ENCODE measurements around the gene CLEC16A.

CLEC16A gene

GRCh38 chr16:10995565-10995964 lies 51.2 kb downstream of the CLEC16A start:
- DNase-seq: no peak

- DNase-seq: no peak
Observed at GRCh38 chr16:10997485-10997884, 53.1 kb downstream of the CLEC16A start.

- no peak for DNase-seq
Observed at GRCh38 chr16:10999300-10999699, 54.9 kb downstream of the CLEC16A start.

GRCh38 chr16:11001611-11002010 lies 57.2 kb downstream of the CLEC16A start:
- DNase-seq: no peak

GRCh38 chr16:11003141-11003540 lies 58.8 kb downstream of the CLEC16A start:
- no peak for DNase-seq

GRCh38 chr16:11004351-11004750 lies 60.0 kb downstream of the CLEC16A start:
- no peak for DNase-seq

- no peak for DNase-seq
Observed at GRCh38 chr16:11004973-11005610, 60.7 kb downstream of the CLEC16A start.

- DNase-seq: no peak
Observed at GRCh38 chr16:11005611-11005975, 61.2 kb downstream of the CLEC16A start.

- DNase-seq: no peak
Observed at GRCh38 chr16:11006656-11007055, 62.3 kb downstream of the CLEC16A start.

- no peak for DNase-seq
Observed at GRCh38 chr16:11007714-11008280, 63.4 kb downstream of the CLEC16A start.

GRCh38 chr16:11009027-11009755 lies 64.8 kb downstream of the CLEC16A start:
- no peak for DNase-seq

GRCh38 chr16:11010575-11011221 lies 66.3 kb downstream of the CLEC16A start:
- no peak for DNase-seq

GRCh38 chr16:11011326-11011725 lies 67.0 kb downstream of the CLEC16A start:
- DNase-seq: no peak

GRCh38 chr16:11012841-11013240 lies 68.5 kb downstream of the CLEC16A start:
- DNase-seq: no peak

GRCh38 chr16:11014136-11014535 lies 69.8 kb downstream of the CLEC16A start:
- no peak for DNase-seq

- no peak for DNase-seq
Observed at GRCh38 chr16:11015076-11015475, 70.7 kb downstream of the CLEC16A start.

GRCh38 chr16:11015607-11016006 lies 71.2 kb downstream of the CLEC16A start:
- DNase-seq: no peak

GRCh38 chr16:11016524-11016988 lies 72.2 kb downstream of the CLEC16A start:
- no peak for DNase-seq

- DNase-seq: no peak
Observed at GRCh38 chr16:11016993-11017392, 72.6 kb downstream of the CLEC16A start.

- no peak for DNase-seq
Observed at GRCh38 chr16:11017499-11017898, 73.1 kb downstream of the CLEC16A start.

- no peak for DNase-seq
Observed at GRCh38 chr16:11020388-11020787, 76.0 kb downstream of the CLEC16A start.

- DNase-seq: no peak
Observed at GRCh38 chr16:11020792-11021551, 76.6 kb downstream of the CLEC16A start.

GRCh38 chr16:11022002-11022401 lies 77.6 kb downstream of the CLEC16A start:
- no peak for DNase-seq

Measured in NCI-H146 (cell line).